GM23338 (cell line): Measurements from ENCODE around the gene NR1I2. TPM values are rescaled to one million over a fixed set of nuclear protein-coding genes. Genes with fewer than 3 reads are reported as not detected.

ENCODE experiments used
- ATAC-seq: fragments of 200-7000 bp; cut with Tn5 transposase; 3 replicates; pipeline ENCODE4 v1.9.1; 2020
- DNase-seq: peaks from one replicate; pipeline ENCODE4 v3.0.0-alpha.2; 2015; ENCODE audit warnings: low spot score
- H2AFZ ChIP-seq: fragments of 200-600 bp; sonication (generic); 2 replicates; pipeline ENCODE4 v1.8.0; 2016; ENCODE audit warnings: antibody characterized with exemption, mild to moderate bottlenecking, moderate library complexity
- H3F3A ChIP-seq: fragments of 200-600 bp; sonication (generic); replicated peaks from 2 replicates; pipeline ENCODE4 v1.8.0; 2017; ENCODE audit warnings: antibody characterized with exemption, mixed run types, low read depth
- H3K27ac ChIP-seq: fragments of 200-600 bp; sonication (generic); 2 replicates; pipeline ENCODE4 v1.6.1; 2016; ENCODE audit warnings: low read depth
- H3K27me3 ChIP-seq: fragments of 200-600 bp; sonication (generic); 2 replicates; pipeline ENCODE4 v1.8.0; 2016; ENCODE audit warnings: mild to moderate bottlenecking, mixed run types, moderate library complexity; ENCODE audit not compliant: insufficient read depth
- H3K36me3 ChIP-seq: fragments of 200-600 bp; sonication (generic); 2 replicates; pipeline ENCODE4 v1.8.0; 2016; ENCODE audit warnings: mild to moderate bottlenecking; ENCODE audit not compliant: insufficient read depth
- H3K4me1 ChIP-seq: fragments of 200-600 bp; sonication (generic); 2 replicates; pipeline ENCODE4 v1.8.0; 2016; ENCODE audit warnings: mild to moderate bottlenecking, moderate library complexity; ENCODE audit not compliant: insufficient read depth
- H3K4me2 ChIP-seq: fragments of 200-600 bp; sonication (generic); 2 replicates; pipeline ENCODE4 v1.7.1; 2017; ENCODE audit warnings: mixed run types
- H3K4me3 ChIP-seq: fragments of 200-600 bp; sonication (generic); 2 replicates; pipeline ENCODE4 v1.6.1; 2016; ENCODE audit warnings: mixed run types
- H3K79me2 ChIP-seq: fragments of 200-600 bp; sonication (generic); replicated peaks from 2 replicates; pipeline ENCODE4 v1.8.0; 2017; ENCODE audit warnings: mild to moderate bottlenecking; ENCODE audit not compliant: insufficient read depth
- H3K9me2 ChIP-seq: fragments of 200-600 bp; sonication (generic); 2 replicates; pipeline ENCODE4 v1.8.0; 2017; ENCODE audit not compliant: insufficient read depth
- H4K20me1 ChIP-seq: fragments of 200-600 bp; sonication (generic); replicated peaks from 2 replicates; pipeline ENCODE4 v1.8.0; 2017; ENCODE audit warnings: mild to moderate bottlenecking; ENCODE audit not compliant: insufficient read depth
- H3K27ac Mint-ChIP-seq: 2 replicates; pipeline ENCODE4 v1.8.0; 2020; ENCODE audit warnings: inconsistent platforms, mild to moderate bottlenecking, moderate library complexity, mixed read lengths
- H3K27me3 Mint-ChIP-seq: 3 replicates; pipeline ENCODE4 v1.8.0; 2022; ENCODE audit warnings: low read depth, mild to moderate bottlenecking, moderate library complexity, mixed read lengths, inconsistent platforms; ENCODE audit not compliant: insufficient read depth, poor library complexity
- H3K36me3 Mint-ChIP-seq: 3 replicates; pipeline ENCODE4 v1.8.0; 2021; ENCODE audit warnings: low read depth, mild to moderate bottlenecking, inconsistent platforms, moderate library complexity, mixed read lengths
- H3K4me1 Mint-ChIP-seq: 3 replicates; pipeline ENCODE4 v1.8.0; 2020; ENCODE audit warnings: mild to moderate bottlenecking, inconsistent platforms, mixed read lengths
- H3K4me3 Mint-ChIP-seq: 3 replicates; pipeline ENCODE4 v1.8.0; 2021; ENCODE audit warnings: moderate library complexity, mild to moderate bottlenecking, inconsistent platforms, mixed read lengths
- H3K9me3 Mint-ChIP-seq: 3 replicates; pipeline ENCODE4 v1.8.0; 2020; ENCODE audit warnings: moderate library complexity, mild to moderate bottlenecking, inconsistent platforms, mixed read lengths
- CREB1 ChIP-seq: fragments of 250-450 bp; sonication (Bioruptor Pico); IDR thresholded peaks from 2 replicates; pipeline ENCODE4 v1.5.0; 2020; ENCODE audit warnings: low read depth, mild to moderate bottlenecking, moderate library complexity
- EZH2 ChIP-seq: fragments of 200-600 bp; sonication (generic); IDR thresholded peaks from one replicate; pipeline ENCODE4 v1.8.0; 2017; ENCODE audit warnings: antibody characterized with exemption, mild to moderate bottlenecking, low read depth; ENCODE audit not compliant: unreplicated experiment
- JUNB ChIP-seq: IDR thresholded peaks from one replicate; pipeline ENCODE4 v1.6.1; 2016; ENCODE audit warnings: antibody characterized with exemption; ENCODE audit not compliant: unreplicated experiment
- NANOG ChIP-seq: IDR thresholded peaks from 2 replicates; pipeline ENCODE4 v1.6.1; 2016; ENCODE audit warnings: antibody characterized with exemption, borderline replicate concordance
- POLR2AphosphoS5 ChIP-seq: IDR thresholded peaks from 2 replicates; pipeline ENCODE4 v1.6.1; 2016; ENCODE audit warnings: antibody characterized with exemption, low read depth
- STAT1 ChIP-seq: IDR thresholded peaks from one replicate; pipeline ENCODE4 v1.6.1; 2016; ENCODE audit warnings: antibody characterized with exemption; ENCODE audit not compliant: unreplicated experiment
- ZNF114 ChIP-seq: fragments of 250-450 bp; sonication (Bioruptor Pico); IDR thresholded peaks from 2 replicates; pipeline ENCODE4 v1.5.0; 2020; ENCODE audit warnings: mild to moderate bottlenecking, moderate library complexity
- ZNF331 ChIP-seq: fragments of 250-450 bp; sonication (Bioruptor Pico); IDR thresholded peaks from 2 replicates; pipeline ENCODE4 v1.5.0; 2020; ENCODE audit warnings: low read depth, mild to moderate bottlenecking, moderate library complexity
- polyA plus RNA-seq: library from polyadenylated mRNA; unstranded; fragments of >200 nt; fragmentation: Nextera tagmentation; extraction: Ambion mirVana; gene quantifications from 2 replicates; pipeline ENCODE4 v1.2.1, GENCODE V29; 2016
- total RNA-seq: library from RNA; depleted of rRNA; stranded (reverse); fragments of >200 nt; shearing (Covaris generic); gene quantifications from 2 replicates; pipeline ENCODE4 v1.2.3, GENCODE V29; 2014
- TF ChIP-seq, protein P1 (sequence below), 2 experiments: fragments of 200-600 bp in 1 of 2; sonication (generic) in 1 of 2; conservative IDR thresholded peaks; 2 replicates each; pipeline versions ENCODE4 v1.5.1 to v1.6.1; 2016 to 2017; ENCODE audit warnings: antibody characterized with exemption in 2 of 2, low read depth in 2 of 2, mild to moderate bottlenecking in 2 of 2, moderate library complexity in 1 of 2
- TF ChIP-seq, protein P2 (sequence below): fragments of 250-450 bp; sonication (Bioruptor Pico); IDR thresholded peaks from 2 replicates; pipeline ENCODE4 v1.5.0; 2020; ENCODE audit warnings: mild to moderate bottlenecking, moderate library complexity
- TF ChIP-seq, protein P3 (sequence below): IDR thresholded peaks from one replicate; pipeline ENCODE4 v1.6.1; 2018; ENCODE audit warnings: antibody characterized with exemption; ENCODE audit not compliant: unreplicated experiment
- TF ChIP-seq, protein P4 (sequence below): IDR thresholded peaks from 2 replicates; pipeline ENCODE4 v1.6.1; 2016; ENCODE audit warnings: antibody characterized with exemption

The NR1I2 gene
- total and polyA plus RNA-seq, 2 experiments from 2014 or later: 0.89 to 4.4 TPM

GRCh38 chr3:119751423-119751822, 30.5 kb upstream of the NR1I2 start:
- Histone ChIP-seq H3K4me2 (no peak overlapping the region), H3K4me3 (no peak overlapping the region), H2AFZ (no peak overlapping the region), H3K27me3 (no peaks in the 10 kb centered on the region), H3F3A (no peaks in the 10 kb centered on the region), H3K9me2 (0 out of 2 replicates have a peak, but pooled peaks cover 5% of the 10 kb centered on the region), H3K36me3 (no peaks in the 10 kb centered on the region), H3K79me2 (no peaks in the 10 kb centered on the region), H3K27ac (no peak overlapping the region), H3K4me1 (no peaks in the 10 kb centered on the region), H4K20me1 (no peaks in the 10 kb centered on the region)
- Mint-ChIP-seq H3K4me1 (no peaks in the 10 kb centered on the region), H3K27me3 (no peaks in the 10 kb centered on the region), H3K36me3 (no peaks in the 10 kb centered on the region), H3K9me3 (peaks cover 4% of the 10 kb centered on the region; the same call in 1 of the 3 replicates), H3K4me3 (no peak overlapping the region), H3K27ac (no peak overlapping the region)
- no peak for TF ChIP-seq NANOG
- TF ChIP-seq CREB1 (CRISPR knock-in tag): no peak
- TF ChIP-seq, protein P1, sequence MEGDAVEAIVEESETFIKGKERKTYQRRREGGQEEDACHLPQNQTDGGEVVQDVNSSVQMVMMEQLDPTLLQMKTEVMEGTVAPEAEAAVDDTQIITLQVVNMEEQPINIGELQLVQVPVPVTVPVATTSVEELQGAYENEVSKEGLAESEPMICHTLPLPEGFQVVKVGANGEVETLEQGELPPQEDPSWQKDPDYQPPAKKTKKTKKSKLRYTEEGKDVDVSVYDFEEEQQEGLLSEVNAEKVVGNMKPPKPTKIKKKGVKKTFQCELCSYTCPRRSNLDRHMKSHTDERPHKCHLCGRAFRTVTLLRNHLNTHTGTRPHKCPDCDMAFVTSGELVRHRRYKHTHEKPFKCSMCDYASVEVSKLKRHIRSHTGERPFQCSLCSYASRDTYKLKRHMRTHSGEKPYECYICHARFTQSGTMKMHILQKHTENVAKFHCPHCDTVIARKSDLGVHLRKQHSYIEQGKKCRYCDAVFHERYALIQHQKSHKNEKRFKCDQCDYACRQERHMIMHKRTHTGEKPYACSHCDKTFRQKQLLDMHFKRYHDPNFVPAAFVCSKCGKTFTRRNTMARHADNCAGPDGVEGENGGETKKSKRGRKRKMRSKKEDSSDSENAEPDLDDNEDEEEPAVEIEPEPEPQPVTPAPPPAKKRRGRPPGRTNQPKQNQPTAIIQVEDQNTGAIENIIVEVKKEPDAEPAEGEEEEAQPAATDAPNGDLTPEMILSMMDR (conservative IDR thresholded peaks at IDR 0.05; ENCODE audit: low read depth in 2 of 2): no peak
- no peak for TF ChIP-seq POLR2AphosphoS5
- TF ChIP-seq, protein P2, sequence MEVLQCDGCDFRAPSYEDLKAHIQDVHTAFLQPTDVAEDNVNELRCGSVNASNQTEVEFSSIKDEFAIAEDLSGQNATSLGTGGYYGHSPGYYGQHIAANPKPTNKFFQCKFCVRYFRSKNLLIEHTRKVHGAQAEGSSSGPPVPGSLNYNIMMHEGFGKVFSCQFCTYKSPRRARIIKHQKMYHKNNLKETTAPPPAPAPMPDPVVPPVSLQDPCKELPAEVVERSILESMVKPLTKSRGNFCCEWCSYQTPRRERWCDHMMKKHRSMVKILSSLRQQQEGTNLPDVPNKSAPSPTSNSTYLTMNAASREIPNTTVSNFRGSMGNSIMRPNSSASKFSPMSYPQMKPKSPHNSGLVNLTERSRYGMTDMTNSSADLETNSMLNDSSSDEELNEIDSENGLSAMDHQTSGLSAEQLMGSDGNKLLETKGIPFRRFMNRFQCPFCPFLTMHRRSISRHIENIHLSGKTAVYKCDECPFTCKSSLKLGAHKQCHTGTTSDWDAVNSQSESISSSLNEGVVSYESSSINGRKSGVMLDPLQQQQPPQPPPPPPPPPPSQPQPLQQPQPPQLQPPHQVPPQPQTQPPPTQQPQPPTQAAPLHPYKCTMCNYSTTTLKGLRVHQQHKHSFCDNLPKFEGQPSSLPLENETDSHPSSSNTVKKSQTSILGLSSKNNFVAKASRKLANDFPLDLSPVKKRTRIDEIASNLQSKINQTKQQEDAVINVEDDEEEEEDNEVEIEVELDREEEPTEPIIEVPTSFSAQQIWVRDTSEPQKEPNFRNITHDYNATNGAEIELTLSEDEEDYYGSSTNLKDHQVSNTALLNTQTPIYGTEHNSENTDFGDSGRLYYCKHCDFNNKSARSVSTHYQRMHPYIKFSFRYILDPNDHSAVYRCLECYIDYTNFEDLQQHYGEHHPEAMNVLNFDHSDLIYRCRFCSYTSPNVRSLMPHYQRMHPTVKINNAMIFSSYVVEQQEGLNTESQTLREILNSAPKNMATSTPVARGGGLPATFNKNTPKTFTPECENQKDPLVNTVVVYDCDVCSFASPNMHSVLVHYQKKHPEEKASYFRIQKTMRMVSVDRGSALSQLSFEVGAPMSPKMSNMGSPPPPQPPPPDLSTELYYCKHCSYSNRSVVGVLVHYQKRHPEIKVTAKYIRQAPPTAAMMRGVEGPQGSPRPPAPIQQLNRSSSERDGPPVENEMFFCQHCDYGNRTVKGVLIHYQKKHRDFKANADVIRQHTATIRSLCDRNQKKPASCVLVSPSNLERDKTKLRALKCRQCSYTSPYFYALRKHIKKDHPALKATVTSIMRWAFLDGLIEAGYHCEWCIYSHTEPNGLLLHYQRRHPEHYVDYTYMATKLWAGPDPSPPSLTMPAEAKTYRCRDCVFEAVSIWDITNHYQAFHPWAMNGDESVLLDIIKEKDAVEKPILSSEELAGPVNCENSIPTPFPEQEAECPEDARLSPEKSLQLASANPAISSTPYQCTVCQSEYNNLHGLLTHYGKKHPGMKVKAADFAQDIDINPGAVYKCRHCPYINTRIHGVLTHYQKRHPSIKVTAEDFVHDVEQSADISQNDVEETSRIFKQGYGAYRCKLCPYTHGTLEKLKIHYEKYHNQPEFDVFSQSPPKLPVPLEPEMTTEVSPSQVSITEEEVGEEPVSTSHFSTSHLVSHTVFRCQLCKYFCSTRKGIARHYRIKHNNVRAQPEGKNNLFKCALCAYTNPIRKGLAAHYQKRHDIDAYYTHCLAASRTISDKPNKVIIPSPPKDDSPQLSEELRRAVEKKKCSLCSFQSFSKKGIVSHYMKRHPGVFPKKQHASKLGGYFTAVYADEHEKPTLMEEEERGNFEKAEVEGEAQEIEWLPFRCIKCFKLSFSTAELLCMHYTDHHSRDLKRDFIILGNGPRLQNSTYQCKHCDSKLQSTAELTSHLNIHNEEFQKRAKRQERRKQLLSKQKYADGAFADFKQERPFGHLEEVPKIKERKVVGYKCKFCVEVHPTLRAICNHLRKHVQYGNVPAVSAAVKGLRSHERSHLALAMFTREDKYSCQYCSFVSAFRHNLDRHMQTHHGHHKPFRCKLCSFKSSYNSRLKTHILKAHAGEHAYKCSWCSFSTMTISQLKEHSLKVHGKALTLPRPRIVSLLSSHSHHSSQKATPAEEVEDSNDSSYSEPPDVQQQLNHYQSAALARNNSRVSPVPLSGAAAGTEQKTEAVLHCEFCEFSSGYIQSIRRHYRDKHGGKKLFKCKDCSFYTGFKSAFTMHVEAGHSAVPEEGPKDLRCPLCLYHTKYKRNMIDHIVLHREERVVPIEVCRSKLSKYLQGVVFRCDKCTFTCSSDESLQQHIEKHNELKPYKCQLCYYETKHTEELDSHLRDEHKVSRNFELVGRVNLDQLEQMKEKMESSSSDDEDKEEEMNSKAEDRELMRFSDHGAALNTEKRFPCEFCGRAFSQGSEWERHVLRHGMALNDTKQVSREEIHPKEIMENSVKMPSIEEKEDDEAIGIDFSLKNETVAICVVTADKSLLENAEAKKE: no peak
- TF ChIP-seq, protein P3, sequence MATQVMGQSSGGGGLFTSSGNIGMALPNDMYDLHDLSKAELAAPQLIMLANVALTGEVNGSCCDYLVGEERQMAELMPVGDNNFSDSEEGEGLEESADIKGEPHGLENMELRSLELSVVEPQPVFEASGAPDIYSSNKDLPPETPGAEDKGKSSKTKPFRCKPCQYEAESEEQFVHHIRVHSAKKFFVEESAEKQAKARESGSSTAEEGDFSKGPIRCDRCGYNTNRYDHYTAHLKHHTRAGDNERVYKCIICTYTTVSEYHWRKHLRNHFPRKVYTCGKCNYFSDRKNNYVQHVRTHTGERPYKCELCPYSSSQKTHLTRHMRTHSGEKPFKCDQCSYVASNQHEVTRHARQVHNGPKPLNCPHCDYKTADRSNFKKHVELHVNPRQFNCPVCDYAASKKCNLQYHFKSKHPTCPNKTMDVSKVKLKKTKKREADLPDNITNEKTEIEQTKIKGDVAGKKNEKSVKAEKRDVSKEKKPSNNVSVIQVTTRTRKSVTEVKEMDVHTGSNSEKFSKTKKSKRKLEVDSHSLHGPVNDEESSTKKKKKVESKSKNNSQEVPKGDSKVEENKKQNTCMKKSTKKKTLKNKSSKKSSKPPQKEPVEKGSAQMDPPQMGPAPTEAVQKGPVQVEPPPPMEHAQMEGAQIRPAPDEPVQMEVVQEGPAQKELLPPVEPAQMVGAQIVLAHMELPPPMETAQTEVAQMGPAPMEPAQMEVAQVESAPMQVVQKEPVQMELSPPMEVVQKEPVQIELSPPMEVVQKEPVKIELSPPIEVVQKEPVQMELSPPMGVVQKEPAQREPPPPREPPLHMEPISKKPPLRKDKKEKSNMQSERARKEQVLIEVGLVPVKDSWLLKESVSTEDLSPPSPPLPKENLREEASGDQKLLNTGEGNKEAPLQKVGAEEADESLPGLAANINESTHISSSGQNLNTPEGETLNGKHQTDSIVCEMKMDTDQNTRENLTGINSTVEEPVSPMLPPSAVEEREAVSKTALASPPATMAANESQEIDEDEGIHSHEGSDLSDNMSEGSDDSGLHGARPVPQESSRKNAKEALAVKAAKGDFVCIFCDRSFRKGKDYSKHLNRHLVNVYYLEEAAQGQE: no peak
- TF ChIP-seq, protein P4, sequence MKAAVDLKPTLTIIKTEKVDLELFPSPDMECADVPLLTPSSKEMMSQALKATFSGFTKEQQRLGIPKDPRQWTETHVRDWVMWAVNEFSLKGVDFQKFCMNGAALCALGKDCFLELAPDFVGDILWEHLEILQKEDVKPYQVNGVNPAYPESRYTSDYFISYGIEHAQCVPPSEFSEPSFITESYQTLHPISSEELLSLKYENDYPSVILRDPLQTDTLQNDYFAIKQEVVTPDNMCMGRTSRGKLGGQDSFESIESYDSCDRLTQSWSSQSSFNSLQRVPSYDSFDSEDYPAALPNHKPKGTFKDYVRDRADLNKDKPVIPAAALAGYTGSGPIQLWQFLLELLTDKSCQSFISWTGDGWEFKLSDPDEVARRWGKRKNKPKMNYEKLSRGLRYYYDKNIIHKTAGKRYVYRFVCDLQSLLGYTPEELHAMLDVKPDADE: no peak
- TF ChIP-seq ZNF114 (CRISPR knock-in tag): no peak
- no peak for TF ChIP-seq ZNF331
- TF ChIP-seq JUNB: no peak
- TF ChIP-seq STAT1: no peak
- TF ChIP-seq EZH2: no peak
- DNase-seq (no peak), ATAC-seq (no peak)
